GM23248 (cell line): ENCODE data around the gene FAM83F. TPM values are rescaled to one million over a fixed set of nuclear protein-coding genes. Genes with fewer than 3 reads are reported as not detected.

ENCODE experiments used
- DNase-seq: peaks from one replicate; pipeline ENCODE4 v3.0.0-alpha.2; 2015
- H2AFZ ChIP-seq: fragments of 200-600 bp; sonication (generic); 2 replicates; pipeline ENCODE4 v1.6.1; 2016; ENCODE audit warnings: antibody characterized with exemption
- H3F3A ChIP-seq: fragments of 200-600 bp; sonication (generic); 2 replicates; pipeline ENCODE4 v1.6.1; 2016; ENCODE audit warnings: mild to moderate bottlenecking, antibody characterized with exemption, mixed run types; ENCODE audit not compliant: insufficient read depth
- H3K27ac ChIP-seq: fragments of 200-600 bp; sonication (generic); 2 replicates; pipeline ENCODE4 v1.5.1; 2016; ENCODE audit warnings: mild to moderate bottlenecking
- H3K27me3 ChIP-seq: fragments of 200-600 bp; sonication (generic); replicated peaks from 2 replicates; pipeline ENCODE4 v1.6.1; 2016; ENCODE audit warnings: mild to moderate bottlenecking; ENCODE audit not compliant: insufficient read depth
- H3K36me3 ChIP-seq: fragments of 200-600 bp; sonication (generic); 2 replicates; pipeline ENCODE4 v1.6.1; 2016; ENCODE audit warnings: low read depth, mild to moderate bottlenecking
- H3K4me1 ChIP-seq: fragments of 200-600 bp; sonication (generic); 2 replicates; pipeline ENCODE4 v1.6.1; 2016; ENCODE audit warnings: mild to moderate bottlenecking; ENCODE audit not compliant: insufficient read depth
- H3K4me2 ChIP-seq: fragments of 200-600 bp; sonication (generic); one replicate; pipeline ENCODE4 v1.6.1; 2016; ENCODE audit warnings: mild to moderate bottlenecking; ENCODE audit not compliant: unreplicated experiment
- H3K4me3 ChIP-seq: fragments of 200-600 bp; sonication (generic); 2 replicates; pipeline ENCODE4 v1.5.1; 2016; ENCODE audit warnings: mild to moderate bottlenecking
- H3K79me2 ChIP-seq: fragments of 200-600 bp; sonication (generic); 2 replicates; pipeline ENCODE4 v1.6.1; 2016; ENCODE audit warnings: mild to moderate bottlenecking; ENCODE audit not compliant: insufficient read depth
- H3K9ac ChIP-seq: fragments of 200-600 bp; sonication (generic); 2 replicates; pipeline ENCODE4 v1.6.1; 2016; ENCODE audit warnings: mild to moderate bottlenecking
- H3K9me2 ChIP-seq: fragments of 200-600 bp; sonication (generic); 2 replicates; pipeline ENCODE4 v1.6.1; 2016; ENCODE audit warnings: mixed run types, mild to moderate bottlenecking, moderate library complexity; ENCODE audit not compliant: insufficient read depth
- H3K9me3 ChIP-seq: fragments of 200-600 bp; sonication (generic); one replicate; pipeline ENCODE4 v1.6.1; 2017; ENCODE audit warnings: low read depth
- H4K20me1 ChIP-seq: fragments of 200-600 bp; sonication (generic); 2 replicates; pipeline ENCODE4 v1.6.0; 2016; ENCODE audit not compliant: insufficient read depth
- EZH2 ChIP-seq: fragments of 200-600 bp; sonication (generic); IDR thresholded peaks from 2 replicates; pipeline ENCODE4 v1.6.1; 2018; ENCODE audit warnings: antibody characterized with exemption, mild to moderate bottlenecking; ENCODE audit not compliant: insufficient read depth, poor library complexity, severe bottlenecking
- EZH2phosphoT487 ChIP-seq: fragments of 200-600 bp; sonication (generic); IDR thresholded peaks from 2 replicates; pipeline ENCODE4 v1.6.1; 2018; ENCODE audit warnings: antibody characterized with exemption, moderate library complexity, mild to moderate bottlenecking, low read depth; ENCODE audit not compliant: insufficient read depth
- WGBS, 2 experiments: methylation state at CpG; one replicate each; pipeline ENCODE4 v1.1.6; 2015 to 2017; ENCODE audit warnings: low lambda C conversion rate in 2 of 2, low coverage in 1 of 2; ENCODE audit errors: missing lambda C conversion rate in 2 of 2; 5-methylcytosine and 5-hydroxymethylcytosine counted together
- in situ Hi-C: fragments of 300-500 bp; cut with MboI; formaldehyde crosslinking; loops from 2 replicates; pipeline ENCODE4 v1.15.0; 2020
- polyA plus RNA-seq: library from polyadenylated mRNA; unstranded; fragments of >200 nt; fragmentation: Nextera tagmentation; extraction: Ambion mirVana; gene quantifications from 2 replicates; pipeline ENCODE4 v1.2.1, GENCODE V29; 2016
- total RNA-seq: library from RNA; depleted of rRNA; stranded (reverse); fragments of >200 nt; shearing (Covaris generic); gene quantifications from 2 replicates; pipeline ENCODE4 v1.2.3, GENCODE V29; 2014

FAM83F gene
- total and polyA plus RNA-seq, 2 experiments from 2014 or later: not detected

- Histone ChIP-seq H4K20me1 (no peaks in the 10 kb centered on the region), H3K9ac (no peak overlapping the region), H3K36me3 (no peaks in the 10 kb centered on the region), H3K79me2 (no peaks in the 10 kb centered on the region), H3K27ac (no peak overlapping the region), H3K4me3 (no peak overlapping the region), H3K4me1 (no peaks in the 10 kb centered on the region), H3K9me3 (no peaks in the 10 kb centered on the region), H3K9me2 (no peaks in the 10 kb centered on the region), H3K4me2 (no peak overlapping the region), H3F3A (no peaks in the 10 kb centered on the region), H2AFZ (no peak overlapping the region), H3K27me3 (peaks cover 51% of the 10 kb centered on the region)
- DNase-seq: no peak
- TF ChIP-seq EZH2phosphoT487 (no peak), EZH2 (no peak)
- WGBS, 2 experiments: 67 to 72% methylated on average over 10 of the region's 10 CpGs
- in situ Hi-C loops: no loop called here
Measured at GRCh38 chr22:40008726-40009291, 14.1 kb downstream of the FAM83F start.

DNA sequence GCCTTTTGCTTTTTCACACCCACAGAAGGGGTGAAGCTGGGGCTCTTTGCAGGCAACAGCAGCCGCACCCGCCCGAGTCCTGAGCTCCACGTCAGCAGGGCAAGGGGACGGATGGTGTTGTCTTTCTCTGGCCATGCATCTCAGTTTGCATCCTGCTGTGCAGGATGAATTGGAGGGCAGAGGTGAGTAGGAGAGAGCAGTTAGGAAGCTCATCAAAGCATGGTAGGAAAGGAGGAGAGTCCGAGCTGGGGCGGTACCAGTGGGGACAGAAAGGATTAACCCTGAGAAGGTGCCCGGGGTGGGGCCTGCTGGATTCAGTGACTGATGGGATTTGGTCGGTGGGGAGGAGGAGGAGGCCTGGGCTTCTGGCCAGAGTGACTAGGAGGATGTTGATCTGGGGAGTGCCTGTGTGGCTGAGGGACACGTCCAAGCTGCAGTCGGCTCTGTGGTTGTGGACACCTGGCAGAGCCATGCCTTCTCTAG lies 14.6 kb downstream of the FAM83F start:
- no peaks in the 10 kb centered on the region for H3F3A ChIP-seq
- no peaks in the 10 kb centered on the region for H4K20me1 ChIP-seq
- no peaks in the 10 kb centered on the region for H3K9me3 ChIP-seq
- H3K4me1 ChIP-seq: no peaks in the 10 kb centered on the region
- H3K27me3 ChIP-seq: peaks cover 56% of the 10 kb centered on the region
- no peaks in the 10 kb centered on the region for H3K9me2 ChIP-seq
- no peak overlapping the region for H3K4me3 ChIP-seq
- WGBS, 2 experiments: 15 to 18% methylated on average over 11 of the region's 11 CpGs
- in situ Hi-C loops: no loop called here
- no peaks in the 10 kb centered on the region for H3K36me3 ChIP-seq
- no peak overlapping the region for H3K4me2 ChIP-seq
- H2AFZ ChIP-seq: no peak overlapping the region
- no peaks in the 10 kb centered on the region for H3K79me2 ChIP-seq
- no peak overlapping the region for H3K27ac ChIP-seq
- TF ChIP-seq EZH2: no peak
- TF ChIP-seq EZH2phosphoT487: no peak
- DNase-seq: no peak
- H3K9ac ChIP-seq: no peak overlapping the region

DNA sequence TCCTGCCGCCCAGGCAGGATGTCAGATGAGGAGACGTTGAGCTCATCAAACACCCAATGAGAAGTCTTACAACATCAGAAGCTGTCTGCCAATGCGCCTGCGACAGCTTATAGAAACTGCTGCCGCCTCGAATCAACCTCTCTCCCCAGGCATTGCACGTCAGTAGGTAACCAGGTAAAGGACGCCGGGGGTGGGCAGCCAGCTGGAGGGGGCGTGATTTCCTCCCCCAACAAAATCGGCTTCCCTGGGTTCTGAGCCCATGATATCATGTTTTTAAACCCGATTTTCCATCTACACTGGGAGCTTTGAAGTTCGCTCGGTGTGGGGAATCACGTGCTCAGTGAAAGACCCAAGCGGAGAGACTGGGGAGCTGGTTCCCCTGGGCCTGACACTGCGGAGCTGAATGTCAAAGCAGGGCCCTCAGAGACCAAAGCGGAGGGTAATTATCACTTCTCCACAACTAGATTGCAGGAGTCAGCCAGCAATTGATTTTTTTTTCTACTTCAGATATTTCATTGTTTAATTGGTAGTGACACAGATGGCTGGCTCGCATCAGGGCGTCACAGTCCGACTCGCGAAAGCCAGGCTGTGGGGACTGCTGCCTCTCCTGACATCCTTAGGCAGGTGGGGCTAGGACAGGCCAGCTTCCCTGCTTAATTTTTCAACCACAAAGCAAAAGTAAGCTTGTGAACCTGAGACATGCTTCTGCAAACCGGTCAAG lies 15.4 kb downstream of the FAM83F start:
- no peak for DNase-seq
- in situ Hi-C loops: no loop called here
- Histone ChIP-seq H3F3A (no peaks in the 10 kb centered on the region), H3K4me3 (no peak overlapping the region), H3K9me2 (no peaks in the 10 kb centered on the region), H3K27ac (no peak overlapping the region), H3K4me2 (no peak overlapping the region), H3K79me2 (no peaks in the 10 kb centered on the region), H3K27me3 (peaks cover 64% of the 10 kb centered on the region), H3K36me3 (no peaks in the 10 kb centered on the region), H4K20me1 (no peaks in the 10 kb centered on the region), H3K9me3 (no peaks in the 10 kb centered on the region), H2AFZ (no peak overlapping the region), H3K9ac (no peak overlapping the region), H3K4me1 (no peaks in the 10 kb centered on the region)
- TF ChIP-seq EZH2phosphoT487 (no peak), EZH2 (no peak)
- WGBS, 2 experiments: 29 to 31% methylated on average over 24 of the region's 24 CpGs

GRCh38 chr22:40010746-40011145 lies 16.0 kb downstream of the FAM83F start:
- TF ChIP-seq EZH2 (no peak), EZH2phosphoT487 (no peak)
- Histone ChIP-seq H2AFZ (no peak overlapping the region), H3K79me2 (no peaks in the 10 kb centered on the region), H3K9me2 (no peaks in the 10 kb centered on the region), H3K9ac (no peak overlapping the region), H3K36me3 (no peaks in the 10 kb centered on the region), H3K9me3 (no peaks in the 10 kb centered on the region), H4K20me1 (no peaks in the 10 kb centered on the region), H3K4me1 (no peaks in the 10 kb centered on the region), H3K4me3 (no peak overlapping the region), H3K27me3 (peaks cover 70% of the 10 kb centered on the region), H3K4me2 (no peak overlapping the region), H3K27ac (no peak overlapping the region), H3F3A (no peaks in the 10 kb centered on the region)
- 65 to 66% methylated on average over 6 of the region's 6 CpGs for WGBS, 2 experiments
- DNase-seq: no peak
- in situ Hi-C loops: no loop called here
